Measurements from ENCODE around the gene ATP1A4.

ATP1A4 gene

DNA sequence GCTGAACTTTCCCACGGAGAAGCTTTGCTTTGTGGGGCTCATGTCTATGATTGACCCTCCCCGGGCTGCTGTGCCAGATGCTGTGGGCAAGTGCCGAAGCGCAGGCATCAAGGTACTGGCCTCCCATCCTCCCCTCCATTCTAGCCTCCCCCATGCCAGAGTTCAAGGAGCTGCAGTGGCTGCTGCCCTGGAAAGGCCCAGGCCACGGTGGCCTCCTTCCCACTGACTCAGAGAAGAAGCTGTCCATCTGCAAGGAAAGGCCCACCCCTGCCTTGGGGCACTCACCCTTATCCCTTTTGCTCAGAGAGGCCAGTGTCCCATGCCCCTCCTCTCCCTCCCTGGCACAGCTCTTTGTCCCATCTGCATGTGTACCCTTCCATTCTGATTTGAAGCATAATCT, 20.9 kb upstream of the ATP1A4 start:
- Mint-ChIP-seq H3K27ac (no peak overlapping the region), H3K4me3 (no peak overlapping the region), H3K36me3 (no peaks in the 10 kb centered on the region), H3K4me1 (no peaks in the 10 kb centered on the region), H3K9me3 (no peaks in the 10 kb centered on the region), H3K27me3 (peaks cover 29% of the 10 kb centered on the region)
- ATAC-seq, result no peak

DNA sequence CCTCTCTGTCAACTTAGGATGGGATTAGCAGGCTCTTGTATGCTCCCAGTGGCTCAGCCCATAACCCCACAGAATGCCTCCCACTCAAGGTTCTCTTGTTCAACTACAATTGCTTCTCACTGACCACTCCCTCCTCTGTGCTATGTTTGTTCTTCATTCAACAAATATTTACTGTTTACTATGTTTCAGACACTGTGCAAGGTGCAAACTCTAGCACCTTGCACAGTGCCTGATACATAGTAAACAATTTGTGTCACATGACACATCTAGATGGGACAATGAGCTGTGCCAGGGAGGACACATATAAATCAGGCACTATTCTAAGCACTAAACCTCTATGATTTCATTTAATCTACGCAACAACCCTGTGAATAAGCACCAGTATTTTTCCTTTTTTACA, 20.5 kb upstream of the ATP1A4 start:
- Mint-ChIP-seq H3K9me3 (no peaks in the 10 kb centered on the region), H3K4me1 (no peaks in the 10 kb centered on the region), H3K36me3 (no peaks in the 10 kb centered on the region), H3K27ac (no peak overlapping the region), H3K4me3 (no peak overlapping the region), H3K27me3 (peaks cover 29% of the 10 kb centered on the region)
- no peak for ATAC-seq

DNA sequence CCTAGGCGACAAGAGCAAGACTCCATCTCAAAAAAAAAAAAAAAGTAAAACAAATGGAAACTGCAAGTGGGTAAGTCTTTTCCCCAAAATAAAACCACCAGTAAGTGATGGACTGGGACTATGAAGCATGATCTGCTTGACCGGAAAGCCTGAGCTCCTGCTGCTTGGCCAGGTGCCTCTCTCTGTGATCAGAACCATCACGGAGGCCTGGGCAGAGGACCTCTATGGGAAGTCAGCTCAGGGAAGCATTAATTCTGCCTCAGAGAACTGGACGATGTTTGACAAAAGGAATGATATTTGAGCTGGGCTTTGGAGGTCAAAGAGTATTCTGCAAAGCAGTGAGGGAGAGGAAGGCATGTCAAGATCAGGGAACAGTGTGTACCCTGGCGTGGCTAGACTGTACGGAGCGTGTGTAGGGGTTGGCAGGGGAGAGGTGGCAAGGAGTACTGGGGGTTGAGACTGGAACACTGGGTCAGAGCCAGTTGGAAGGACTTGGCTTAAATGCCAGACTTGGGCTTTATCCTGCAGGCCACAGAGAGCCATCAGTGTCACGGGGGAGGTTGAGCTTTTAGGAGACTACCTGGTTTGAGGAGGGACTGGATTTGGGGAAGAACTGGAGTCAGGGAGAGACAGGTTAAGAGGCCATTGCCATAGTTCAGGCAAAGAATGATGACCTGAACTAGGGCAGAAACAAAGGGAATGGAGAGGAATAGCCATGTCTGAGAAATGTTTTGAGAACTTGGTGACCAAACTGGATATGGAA, 19.4 kb upstream of the ATP1A4 start:
- Mint-ChIP-seq H3K4me1 (no peaks in the 10 kb centered on the region), H3K27me3 (peaks cover 29% of the 10 kb centered on the region), H3K9me3 (no peaks in the 10 kb centered on the region), H3K36me3 (no peaks in the 10 kb centered on the region), H3K27ac (no peak overlapping the region), H3K4me3 (no peak overlapping the region)
- ATAC-seq, result no peak

DNA sequence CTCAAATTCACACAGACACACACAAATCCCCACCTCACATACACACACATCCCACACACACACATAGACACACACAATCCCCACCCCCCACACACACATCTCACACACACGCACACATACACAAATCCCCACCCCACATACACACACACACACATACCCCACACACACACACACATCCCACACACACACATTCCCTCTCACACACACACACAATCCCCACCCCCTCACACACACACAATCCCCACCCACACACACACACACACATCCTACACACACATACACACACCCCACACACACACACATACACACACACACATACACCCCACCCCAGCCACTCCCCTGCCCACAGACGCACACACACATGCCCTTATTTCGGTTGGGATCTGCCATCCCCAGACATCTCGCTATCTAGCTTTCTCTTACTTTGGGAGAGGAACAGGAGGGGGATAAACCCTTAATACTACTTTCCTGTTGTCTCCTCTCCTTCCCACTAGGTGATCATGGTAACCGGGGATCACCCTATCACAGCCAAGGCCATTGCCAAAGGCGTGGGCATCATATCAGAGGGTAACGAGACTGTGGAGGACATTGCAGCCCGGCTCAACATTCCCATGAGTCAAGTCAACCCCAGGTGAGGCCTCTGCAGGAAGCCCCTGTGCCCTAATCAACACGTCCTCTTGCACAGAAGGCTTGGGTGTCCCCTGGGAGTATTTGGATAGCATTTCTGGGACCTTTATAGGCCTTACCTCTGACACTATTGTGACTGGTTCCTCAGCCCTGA, 17.2 kb upstream of the ATP1A4 start:
- Mint-ChIP-seq H3K4me3 (no peak overlapping the region), H3K9me3 (no peaks in the 10 kb centered on the region), H3K27me3 (peaks cover 29% of the 10 kb centered on the region), H3K27ac (no peak overlapping the region), H3K4me1 (no peaks in the 10 kb centered on the region), H3K36me3 (no peaks in the 10 kb centered on the region)
- ATAC-seq, result no peak

DNA sequence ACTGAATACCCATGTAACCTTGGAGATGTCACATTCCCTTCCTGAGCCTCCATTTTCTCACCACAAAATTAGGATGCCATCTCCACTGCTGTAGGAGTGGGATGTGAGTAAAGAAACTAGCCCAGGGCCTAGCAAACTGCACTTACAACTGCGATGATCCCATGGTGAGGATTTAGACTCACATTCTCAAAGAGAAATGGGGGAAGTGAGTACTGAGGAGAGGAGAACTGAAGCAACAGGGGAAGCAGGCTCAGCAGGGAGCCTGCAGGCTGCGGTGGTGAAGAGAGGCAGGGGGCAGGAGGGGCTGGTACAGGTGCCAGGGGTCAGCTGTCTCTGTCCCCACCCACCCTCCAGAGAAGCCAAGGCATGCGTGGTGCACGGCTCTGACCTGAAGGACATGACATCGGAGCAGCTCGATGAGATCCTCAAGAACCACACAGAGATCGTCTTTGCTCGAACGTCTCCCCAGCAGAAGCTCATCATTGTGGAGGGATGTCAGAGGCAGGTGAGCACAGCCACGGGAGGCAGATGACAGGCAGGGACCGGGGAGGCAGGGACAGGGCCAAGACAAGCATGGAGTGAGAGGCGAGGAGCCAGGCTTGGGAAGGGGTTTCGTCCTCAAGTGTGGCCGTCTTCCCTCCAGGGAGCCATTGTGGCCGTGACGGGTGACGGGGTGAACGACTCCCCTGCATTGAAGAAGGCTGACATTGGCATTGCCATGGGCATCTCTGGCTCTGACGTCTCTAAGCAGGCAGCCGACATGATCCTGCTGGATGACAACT, 16.4 kb upstream of the ATP1A4 start:
- ATAC-seq, result no peak
- H3K9me3 Mint-ChIP-seq, result no peaks in the 10 kb centered on the region
- no peak overlapping the region for H3K27ac Mint-ChIP-seq
- H3K4me3 Mint-ChIP-seq, result no peak overlapping the region
- no peaks in the 10 kb centered on the region for H3K4me1 Mint-ChIP-seq
- H3K36me3 Mint-ChIP-seq, result no peaks in the 10 kb centered on the region
- H3K27me3 Mint-ChIP-seq, result peaks cover 37% of the 10 kb centered on the region

DNA sequence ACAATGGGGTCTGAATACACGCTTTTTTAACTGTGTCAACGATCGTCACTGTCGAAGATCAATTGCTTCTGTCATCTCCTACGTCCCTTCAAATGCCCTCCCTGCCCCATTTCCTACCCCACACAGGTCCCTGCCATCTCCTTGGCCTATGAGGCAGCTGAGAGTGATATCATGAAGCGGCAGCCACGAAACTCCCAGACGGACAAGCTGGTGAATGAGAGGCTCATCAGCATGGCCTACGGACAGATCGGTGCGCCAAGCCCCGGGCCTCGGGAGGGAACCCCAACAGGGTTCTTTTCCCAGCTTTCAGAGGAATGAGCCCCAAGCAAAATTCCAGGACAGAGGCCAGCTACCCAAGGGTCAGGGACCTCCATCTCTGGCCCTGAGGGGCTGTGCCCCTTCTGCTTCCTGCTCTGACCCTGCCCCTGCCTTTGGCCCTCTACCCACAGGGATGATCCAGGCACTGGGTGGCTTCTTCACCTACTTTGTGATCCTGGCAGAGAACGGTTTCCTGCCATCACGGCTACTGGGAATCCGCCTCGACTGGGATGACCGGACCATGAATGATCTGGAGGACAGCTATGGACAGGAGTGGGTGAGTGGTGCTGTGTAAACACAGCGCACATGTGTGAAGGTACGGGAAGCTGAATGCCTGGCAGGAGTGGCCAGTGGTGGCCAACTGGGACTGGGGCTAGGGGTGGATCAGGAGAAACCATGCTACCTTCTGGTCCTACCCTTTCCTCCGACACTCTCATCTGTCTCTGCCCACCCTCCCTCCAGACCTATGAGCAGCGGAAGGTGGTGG, 15.1 kb upstream of the ATP1A4 start:
- ATAC-seq, result no peak
- Mint-ChIP-seq H3K36me3 (no peaks in the 10 kb centered on the region), H3K9me3 (no peaks in the 10 kb centered on the region), H3K4me1 (no peaks in the 10 kb centered on the region), H3K27ac (no peak overlapping the region), H3K4me3 (no peak overlapping the region), H3K27me3 (peaks cover 41% of the 10 kb centered on the region)

DNA sequence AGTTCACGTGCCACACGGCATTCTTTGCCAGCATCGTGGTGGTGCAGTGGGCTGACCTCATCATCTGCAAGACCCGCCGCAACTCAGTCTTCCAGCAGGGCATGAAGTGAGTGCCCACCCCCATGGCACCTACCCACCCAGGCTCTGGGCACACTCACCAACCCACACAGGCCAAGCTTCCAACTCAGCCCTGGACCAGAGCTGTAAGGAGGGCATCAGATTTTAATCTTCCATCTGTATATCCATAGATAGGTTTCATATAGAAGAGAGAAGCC, 14.5 kb upstream of the ATP1A4 start:
- no peak for ATAC-seq
- H3K4me3 Mint-ChIP-seq, result no peak overlapping the region
- H3K27me3 Mint-ChIP-seq, result peaks cover 47% of the 10 kb centered on the region
- no peak overlapping the region for H3K27ac Mint-ChIP-seq
- H3K36me3 Mint-ChIP-seq, result no peaks in the 10 kb centered on the region
- no peaks in the 10 kb centered on the region for H3K9me3 Mint-ChIP-seq
- H3K4me1 Mint-ChIP-seq, result no peaks in the 10 kb centered on the region

DNA sequence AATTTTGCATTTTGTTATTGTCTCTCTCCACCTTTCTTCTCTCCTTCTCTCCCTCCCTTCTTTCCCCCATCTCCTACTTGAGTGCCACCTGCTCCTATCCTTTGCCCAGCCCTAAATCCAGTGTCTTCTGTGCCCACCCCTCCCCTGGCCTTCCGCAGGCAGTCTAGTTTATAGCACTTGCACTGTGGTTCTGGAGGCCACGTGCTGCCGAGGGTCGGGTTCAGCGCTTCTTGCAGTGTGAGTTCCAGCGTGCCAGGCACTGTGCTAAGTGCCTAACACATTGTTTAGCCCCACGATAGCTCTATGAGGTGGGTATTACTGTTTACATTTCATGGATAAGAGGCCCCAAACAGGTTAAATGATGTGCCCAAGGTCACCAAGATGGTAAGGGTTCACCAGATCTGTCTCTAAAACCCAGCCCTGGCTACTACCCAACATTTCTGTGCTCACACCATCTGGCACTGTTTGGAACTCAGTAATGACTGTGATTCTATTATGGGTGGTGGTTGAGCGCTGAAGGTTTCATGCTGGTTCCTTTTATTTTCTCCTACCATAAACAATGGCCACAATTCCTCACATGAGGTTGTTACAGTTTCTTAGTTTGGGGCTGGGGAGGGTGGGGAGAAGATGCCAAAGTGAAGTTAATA, 14.1 kb upstream of the ATP1A4 start:
- Mint-ChIP-seq H3K27ac (no peak overlapping the region), H3K27me3 (peaks cover 52% of the 10 kb centered on the region), H3K9me3 (no peaks in the 10 kb centered on the region), H3K36me3 (no peaks in the 10 kb centered on the region), H3K4me3 (no peak overlapping the region), H3K4me1 (no peaks in the 10 kb centered on the region)
- no peak for ATAC-seq

DNA sequence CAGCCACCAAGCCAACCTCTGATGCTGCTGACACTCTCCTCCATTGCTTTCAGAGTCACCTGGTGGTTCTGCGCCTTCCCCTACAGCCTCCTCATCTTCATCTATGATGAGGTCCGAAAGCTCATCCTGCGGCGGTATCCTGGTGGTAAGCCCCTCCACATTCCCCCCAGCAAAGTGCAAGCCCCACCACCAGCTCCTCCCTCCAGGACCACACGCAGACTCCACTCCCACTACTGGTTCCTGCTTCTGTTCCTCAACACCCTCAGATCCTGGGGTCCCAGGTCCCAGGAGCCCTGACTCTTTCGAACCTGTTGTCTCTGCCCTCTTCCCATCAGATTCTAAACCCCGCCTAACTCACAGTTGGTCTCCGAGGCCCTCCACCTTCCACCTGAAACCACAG, 11.6 kb upstream of the ATP1A4 start:
- H3K4me1 Mint-ChIP-seq, result no peaks in the 10 kb centered on the region
- ATAC-seq, result no peak
- no peaks in the 10 kb centered on the region for H3K9me3 Mint-ChIP-seq
- H3K36me3 Mint-ChIP-seq, result no peaks in the 10 kb centered on the region
- H3K4me3 Mint-ChIP-seq, result no peak overlapping the region
- H3K27me3 Mint-ChIP-seq, result peaks cover 45% of the 10 kb centered on the region
- H3K27ac Mint-ChIP-seq, result no peak overlapping the region

DNA sequence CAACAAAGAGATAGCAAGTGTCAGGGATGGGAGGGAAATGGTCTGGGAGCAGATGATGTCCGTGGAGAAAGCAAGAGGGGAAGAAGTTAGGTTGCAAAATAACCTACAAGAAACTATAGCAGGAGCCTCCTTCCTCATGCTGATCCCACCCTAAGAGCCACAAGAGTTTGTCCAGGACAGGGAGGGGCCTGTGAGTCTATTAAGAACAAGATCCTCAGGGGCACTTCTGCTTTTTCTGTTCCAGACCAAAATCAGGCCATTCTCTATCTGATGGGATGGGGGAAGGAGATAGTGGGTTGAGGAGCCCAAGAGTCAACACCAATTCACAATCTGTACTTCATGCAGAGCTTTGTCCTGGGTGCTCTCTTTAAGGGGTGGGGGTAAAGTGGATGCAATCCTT, 7.7 kb upstream of the ATP1A4 start:
- H3K36me3 Mint-ChIP-seq, result no peaks in the 10 kb centered on the region
- no peaks in the 10 kb centered on the region for H3K9me3 Mint-ChIP-seq
- peaks cover 44% of the 10 kb centered on the region for H3K27me3 Mint-ChIP-seq
- H3K4me1 Mint-ChIP-seq, result peaks cover 1% of the 10 kb centered on the region
- no peak overlapping the region for H3K4me3 Mint-ChIP-seq
- ATAC-seq, result no peak
- no peak overlapping the region for H3K27ac Mint-ChIP-seq

DNA sequence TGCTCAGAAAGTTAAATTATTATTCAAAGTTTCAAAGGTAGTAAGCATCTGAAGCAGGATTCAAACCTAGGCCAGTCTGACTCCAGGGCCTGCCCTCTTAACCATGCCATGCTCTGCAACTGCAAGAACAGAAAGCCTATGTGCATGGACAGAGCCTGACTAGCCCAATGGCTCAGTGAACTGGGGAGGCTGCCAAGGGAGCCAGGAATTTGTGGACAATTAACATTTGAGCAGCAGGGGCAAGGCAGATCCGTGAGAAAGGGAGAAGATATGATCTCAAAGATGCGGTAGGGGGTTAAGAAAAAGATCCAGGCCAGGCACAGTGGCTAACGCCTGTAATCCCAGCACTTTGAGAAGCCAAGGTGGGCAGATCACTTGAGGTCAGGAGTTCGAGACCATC, 6.5 kb upstream of the ATP1A4 start:
- Mint-ChIP-seq H3K4me1 (peaks cover 6% of the 10 kb centered on the region), H3K4me3 (no peak overlapping the region), H3K27me3 (peaks cover 36% of the 10 kb centered on the region), H3K9me3 (no peaks in the 10 kb centered on the region), H3K36me3 (no peaks in the 10 kb centered on the region), H3K27ac (no peak overlapping the region)
- ATAC-seq, result no peak

DNA sequence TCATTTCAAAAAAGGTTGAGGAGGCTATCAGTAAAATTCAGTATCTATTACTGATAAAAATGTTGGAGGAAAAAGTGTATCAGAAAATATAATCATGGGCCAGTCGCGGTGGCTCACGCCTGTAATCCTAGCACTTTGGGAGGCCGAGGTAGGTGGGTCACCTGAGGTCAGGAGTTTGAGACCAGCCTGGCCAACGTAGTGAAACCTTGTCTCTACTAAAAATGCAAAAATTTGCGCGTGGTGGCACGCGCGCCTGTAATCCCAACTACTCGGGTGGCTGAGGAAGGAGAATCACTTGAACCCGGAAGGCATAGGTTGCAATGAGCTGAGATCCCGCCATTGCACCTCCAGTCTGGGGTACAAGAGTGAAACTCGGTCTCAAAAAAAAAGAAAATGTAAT, 5.3 kb upstream of the ATP1A4 start:
- no peak for ATAC-seq
- Mint-ChIP-seq H3K36me3 (no peaks in the 10 kb centered on the region), H3K4me1 (peaks cover 6% of the 10 kb centered on the region), H3K27ac (no peak overlapping the region), H3K9me3 (no peaks in the 10 kb centered on the region), H3K4me3 (no peak overlapping the region), H3K27me3 (peaks cover 24% of the 10 kb centered on the region)

DNA sequence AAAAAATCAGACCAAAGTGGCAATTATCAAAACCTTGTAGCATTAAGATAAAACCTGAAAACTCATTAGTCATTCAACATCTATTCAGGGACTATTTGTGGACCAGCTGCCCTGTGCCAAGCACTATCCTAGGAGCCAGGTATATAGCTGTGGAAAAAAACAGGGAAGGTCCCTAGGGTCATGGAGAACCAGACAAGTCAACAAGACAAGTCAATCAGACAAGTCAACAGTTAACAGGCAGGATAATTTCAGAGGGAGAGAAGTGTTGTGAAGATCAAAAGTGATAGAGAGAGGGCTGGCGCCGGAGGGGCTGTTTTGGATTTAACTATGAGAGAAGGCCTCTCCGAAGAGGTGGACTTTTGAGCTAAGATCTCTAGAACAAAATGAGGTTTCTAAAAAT, 3.3 kb upstream of the ATP1A4 start:
- peaks cover 6% of the 10 kb centered on the region for H3K4me1 Mint-ChIP-seq
- H3K27ac Mint-ChIP-seq, result no peak overlapping the region
- no peaks in the 10 kb centered on the region for H3K36me3 Mint-ChIP-seq
- peaks cover 23% of the 10 kb centered on the region for H3K27me3 Mint-ChIP-seq
- no peaks in the 10 kb centered on the region for H3K9me3 Mint-ChIP-seq
- ATAC-seq, result no peak
- H3K4me3 Mint-ChIP-seq, result no peak overlapping the region

DNA sequence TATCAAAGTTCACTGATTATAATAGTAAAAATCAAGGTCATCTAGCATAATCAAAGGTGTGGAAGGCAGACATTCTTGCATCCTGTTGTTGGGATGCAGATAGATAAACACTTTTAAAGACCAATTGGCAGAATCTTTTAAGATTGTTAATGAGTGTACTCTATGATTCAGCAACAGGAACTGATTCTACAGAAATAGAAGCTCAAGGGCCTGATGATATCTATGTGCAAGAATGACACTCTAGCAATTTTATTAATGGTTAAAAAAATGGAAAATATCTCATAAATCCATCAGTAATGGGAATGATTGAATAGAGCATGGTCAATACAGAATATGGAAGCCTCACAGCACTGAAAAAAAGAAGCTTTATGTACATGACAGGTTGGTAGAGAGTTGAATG, 2.2 kb upstream of the ATP1A4 start:
- H3K9me3 Mint-ChIP-seq, result no peaks in the 10 kb centered on the region
- no peak for ATAC-seq
- no peak overlapping the region for H3K4me3 Mint-ChIP-seq
- no peak overlapping the region for H3K27ac Mint-ChIP-seq
- peaks cover 6% of the 10 kb centered on the region for H3K4me1 Mint-ChIP-seq
- peaks cover 23% of the 10 kb centered on the region for H3K27me3 Mint-ChIP-seq
- H3K36me3 Mint-ChIP-seq, result no peaks in the 10 kb centered on the region

DNA sequence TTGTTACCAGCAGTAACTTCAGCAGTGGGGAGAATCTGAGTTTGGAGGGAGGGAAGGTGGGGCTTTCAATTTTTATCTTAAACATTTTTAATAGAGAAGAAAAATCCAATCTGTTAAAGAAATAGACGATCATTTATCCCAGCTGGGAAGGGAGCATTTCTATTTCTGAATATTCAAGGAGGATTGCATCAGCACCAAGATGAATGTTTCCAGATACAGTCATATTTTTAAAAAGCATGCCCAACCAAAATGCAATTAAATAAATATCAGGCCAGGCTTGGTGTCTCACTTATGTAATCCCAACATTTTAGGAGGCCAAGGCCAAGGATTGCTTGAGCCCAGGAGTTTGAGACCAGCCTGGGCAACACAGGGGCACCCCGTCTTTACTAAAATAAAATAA, 1.7 kb upstream of the ATP1A4 start:
- H3K4me3 Mint-ChIP-seq, result no peak overlapping the region
- no peaks in the 10 kb centered on the region for H3K36me3 Mint-ChIP-seq
- H3K4me1 Mint-ChIP-seq, result peaks cover 9% of the 10 kb centered on the region
- no peaks in the 10 kb centered on the region for H3K9me3 Mint-ChIP-seq
- H3K27ac Mint-ChIP-seq, result no peak overlapping the region
- ATAC-seq, result no peak
- peaks cover 20% of the 10 kb centered on the region for H3K27me3 Mint-ChIP-seq
